ENCODE results near the gene TMEM80. TPM values are rescaled to one million over a fixed set of nuclear protein-coding genes. Genes with fewer than 3 reads are reported as not detected.

TMEM80 gene
- total RNA-seq, 4 donors from 2014 or later = 57.3 to 103 (median 67.7) TPM

- no peaks in the 10 kb centered on the region for H3K36me3 ChIP-seq
- DNase-seq = no peak
- no peak for TF ChIP-seq POLR2A (IDR thresholded peaks at IDR 0.05)
- TF ChIP-seq CTCF (IDR thresholded peaks at IDR 0.05) = no peak
- H3K4me1 ChIP-seq = peaks cover 3 to 21% of the 10 kb centered on the region in 2 donors
- no peak overlapping the region for H3K27ac ChIP-seq
- H3K4me3 ChIP-seq (replicated peaks in 1 of 3) = no peak overlapping the region
- WGBS, 2 donors = 97 to 98% methylated on average over 6 of the region's 6 CpGs
- H3K9me3 ChIP-seq = no peaks in the 10 kb centered on the region
- intact Hi-C loops (cut with DNase I) = no loop called here
- H3K27me3 ChIP-seq = no peaks in the 10 kb centered on the region
These were observed 18.8 kb downstream of the TMEM80 start for GRCh38 chr11:714436-714835.

- intact Hi-C loops (cut with DNase I) = loop anchor here (10.0 kb wide), 1 partner anchor 55 kb away; no protein-coding TSS in a partner anchor
- H3K9me3 ChIP-seq = no peaks in the 10 kb centered on the region
- H3K4me3 ChIP-seq (replicated peaks in 1 of 3) = no peak overlapping the region
- H3K27ac ChIP-seq = no peak overlapping the region
- H3K36me3 ChIP-seq = peaks cover 25% of the 10 kb centered on the region in 2 donors
- DNase-seq = no peak
- no peaks in the 10 kb centered on the region for H3K27me3 ChIP-seq
- 89 to 93% methylated on average over 30 to 31 of the region's 34 CpGs for WGBS, 2 donors
- TF ChIP-seq POLR2A (IDR thresholded peaks at IDR 0.05) (no peak), CTCF (IDR thresholded peaks at IDR 0.05) (no peak)
- no peaks in the 10 kb centered on the region for H3K4me1 ChIP-seq
These were observed 23.8 kb downstream of the TMEM80 start for GRCh38 chr11:719214-720016.

GRCh38 chr11:720017-720641 is 24.5 kb downstream of the TMEM80 start:
- WGBS, 2 donors = 72 to 95% methylated on average over 16 to 23 of the region's 35 CpGs
- H3K4me1 ChIP-seq = no peaks in the 10 kb centered on the region
- no peak overlapping the region for H3K4me3 ChIP-seq (replicated peaks in 1 of 3)
- peaks cover 25% of the 10 kb centered on the region in 2 donors for H3K36me3 ChIP-seq
- no peak for DNase-seq
- intact Hi-C loops (cut with DNase I) = loop anchor here (10.0 kb wide), 1 partner anchor 55 kb away; no protein-coding TSS in a partner anchor
- H3K27me3 ChIP-seq = no peaks in the 10 kb centered on the region
- H3K27ac ChIP-seq = no peak overlapping the region
- TF ChIP-seq CTCF (IDR thresholded peaks at IDR 0.05) = no peak
- TF ChIP-seq POLR2A (IDR thresholded peaks at IDR 0.05) = no peak
- no peaks in the 10 kb centered on the region for H3K9me3 ChIP-seq

GRCh38 chr11:720642-721246 is 25.1 kb downstream of the TMEM80 start:
- TF ChIP-seq POLR2A (IDR thresholded peaks at IDR 0.05) (no peak), CTCF (IDR thresholded peaks at IDR 0.05) (no peak)
- 44 to 45% methylated on average over 9 to 23 of the region's 53 CpGs for WGBS, 2 donors
- Histone ChIP-seq H3K27ac (no peak overlapping the region), H3K4me3 (replicated peaks in 1 of 3) (no peak overlapping the region), H3K4me1 (peaks cover 3 to 6% of the 10 kb centered on the region in 2 donors), H3K9me3 (no peaks in the 10 kb centered on the region), H3K27me3 (no peaks in the 10 kb centered on the region), H3K36me3 (peaks cover 25% of the 10 kb centered on the region in 2 donors)
- no peak for DNase-seq
- intact Hi-C loops (cut with DNase I) = loop anchor here (10.0 kb wide), 1 partner anchor 56 kb away; no protein-coding TSS in a partner anchor
